Ovary (tissue), 3 donors: Measurements from ENCODE around the gene OR13A1.
"Not testable (repeated sequence)": the region's sequence is repeated elsewhere in the genome, so short reads cannot be mapped to it uniquely, and the experiment has no call there.

Experiments
- EP300 ChIP-seq: sonication (generic); formaldehyde crosslinking; IDR thresholded peaks from one replicate; pipeline ENCODE4 v1.6.1; 2017; ENCODE audit warnings: antibody characterized with exemption
- POLR2A ChIP-seq: fragments of 450-650 bp; IDR thresholded peaks from one replicate; pipeline ENCODE4 v1.6.1; 2017; ENCODE audit warnings: antibody characterized with exemption, mild to moderate bottlenecking, moderate library complexity
- TF ChIP-seq, protein P1 (sequence below), 3 donors: fragments of 450-650 bp in 2 of 3; fragments of 200-600 bp in 1 of 3; IDR thresholded peaks; one replicate each; pipeline versions ENCODE4 v1.5.1 to v1.8.0; 2016 to 2022; ENCODE audit warnings: antibody characterized with exemption in 3 of 3, mild to moderate bottlenecking in 1 of 3
- donor health status: DM: no; HTN: no; CAD: no.

GRCh38 chr10:45326864-45327263, 11.5 kb upstream of the OR13A1 start:
- TF ChIP-seq, protein P1, sequence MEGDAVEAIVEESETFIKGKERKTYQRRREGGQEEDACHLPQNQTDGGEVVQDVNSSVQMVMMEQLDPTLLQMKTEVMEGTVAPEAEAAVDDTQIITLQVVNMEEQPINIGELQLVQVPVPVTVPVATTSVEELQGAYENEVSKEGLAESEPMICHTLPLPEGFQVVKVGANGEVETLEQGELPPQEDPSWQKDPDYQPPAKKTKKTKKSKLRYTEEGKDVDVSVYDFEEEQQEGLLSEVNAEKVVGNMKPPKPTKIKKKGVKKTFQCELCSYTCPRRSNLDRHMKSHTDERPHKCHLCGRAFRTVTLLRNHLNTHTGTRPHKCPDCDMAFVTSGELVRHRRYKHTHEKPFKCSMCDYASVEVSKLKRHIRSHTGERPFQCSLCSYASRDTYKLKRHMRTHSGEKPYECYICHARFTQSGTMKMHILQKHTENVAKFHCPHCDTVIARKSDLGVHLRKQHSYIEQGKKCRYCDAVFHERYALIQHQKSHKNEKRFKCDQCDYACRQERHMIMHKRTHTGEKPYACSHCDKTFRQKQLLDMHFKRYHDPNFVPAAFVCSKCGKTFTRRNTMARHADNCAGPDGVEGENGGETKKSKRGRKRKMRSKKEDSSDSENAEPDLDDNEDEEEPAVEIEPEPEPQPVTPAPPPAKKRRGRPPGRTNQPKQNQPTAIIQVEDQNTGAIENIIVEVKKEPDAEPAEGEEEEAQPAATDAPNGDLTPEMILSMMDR (IDR thresholded peaks at IDR 0.05), result not testable (repeated sequence)
- not testable (repeated sequence) for TF ChIP-seq POLR2A, EP300
